Thyroid gland (tissue), 4 donors: ENCODE results near the gene FZR1. TPM values are rescaled to one million over a fixed set of nuclear protein-coding genes. Genes with fewer than 3 reads are reported as not detected.

Source experiments
- DNase-seq, 2 donors: peaks; one replicate each; pipeline ENCODE4 v3.0.0-alpha.2; 2019
- H3K27ac ChIP-seq, 3 donors: fragments of 200-600 bp; sonication (generic); 1 replicate in 2 of 3; 2 replicates in 1 of 3; pipeline ENCODE4 v1.5.1; 2016 to 2019; ENCODE audit warnings: mild to moderate bottlenecking in 1 of 3, moderate library complexity in 1 of 3
- H3K27me3 ChIP-seq: fragments of 200-600 bp; sonication (generic); one replicate; pipeline ENCODE4 v1.5.1; 2019
- H3K36me3 ChIP-seq, 2 donors: fragments of 200-600 bp; sonication (generic); one replicate each; pipeline ENCODE4 v1.5.1; 2016 to 2019
- H3K4me1 ChIP-seq, 2 donors: fragments of 200-600 bp; sonication (generic); one replicate each; pipeline ENCODE4 v1.5.1; 2017 to 2019
- H3K4me3 ChIP-seq, 3 donors: fragments of 200-600 bp; sonication (generic); replicated peaks in 1 of 3; 1 replicate in 2 of 3; 2 replicates in 1 of 3; pipeline ENCODE4 v1.5.1; 2016; ENCODE audit warnings: mild to moderate bottlenecking in 1 of 3
- H3K9me3 ChIP-seq: fragments of 200-600 bp; sonication (generic); one replicate; pipeline ENCODE4 v1.5.1; 2017
- POLR2A ChIP-seq, 2 donors: fragments of 450-650 bp; IDR thresholded peaks; one replicate each; pipeline ENCODE4 v1.6.1; 2017; ENCODE audit warnings: antibody characterized with exemption in 2 of 2, mild to moderate bottlenecking in 2 of 2, moderate library complexity in 1 of 2
- WGBS, 2 donors: methylation state at CpG; one replicate each; pipeline ENCODE4 v1.1.5; 2017; 5-methylcytosine and 5-hydroxymethylcytosine counted together
- intact Hi-C: fragments of 100-400 bp; cut with DNase I; formaldehyde crosslinking; loops from one replicate; pipeline ENCODE4 v1.15.1; 2023
- total RNA-seq, 4 donors: library from RNA; depleted of rRNA; stranded (reverse); fragments of >200 nt; gene quantifications; one replicate each; pipeline ENCODE4 v1.2.3, GENCODE V29; 2016
- TF ChIP-seq, protein P1 (sequence below), 6 experiments: fragments of 200-600 bp in 3 of 6; fragments of 450-650 bp in 3 of 6; sonication (generic) in 3 of 6; IDR thresholded peaks; one replicate each; pipeline ENCODE4 v1.5.1; 2016 to 2019; ENCODE audit warnings: antibody characterized with exemption in 6 of 6, mild to moderate bottlenecking in 2 of 6, inconsistent platforms in 1 of 6, moderate library complexity in 1 of 6

FZR1 gene
- total RNA-seq, 4 donors from 2014 or later = 28.6 to 56.0 (median 36.1) TPM

DNA sequence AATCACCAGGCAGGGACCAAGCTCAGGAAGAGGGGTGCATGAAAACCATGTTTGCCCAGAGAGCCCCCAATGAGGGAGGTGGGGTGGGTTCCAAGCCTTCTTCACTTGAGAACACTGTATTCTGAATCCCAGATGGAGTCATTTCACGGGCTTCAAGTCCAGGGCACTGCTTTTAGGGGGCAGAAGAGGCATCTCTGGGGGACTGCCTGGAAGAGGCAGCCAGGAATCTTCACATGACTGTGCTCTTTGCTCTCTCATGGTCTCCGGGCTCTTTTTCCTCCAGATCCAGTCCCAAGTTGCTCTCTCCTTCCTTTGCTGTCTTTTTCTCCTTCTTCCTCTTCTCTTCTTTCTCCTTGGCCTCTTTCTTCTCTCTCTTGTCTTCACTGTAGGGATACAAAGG, 31.5 kb upstream of the FZR1 start:
- DNase-seq = no peak
- Histone ChIP-seq H3K4me1 (peaks cover 0 to 3% of the 10 kb centered on the region in 2 donors), H3K4me3 (no peak overlapping the region), H3K36me3 (no peaks in the 10 kb centered on the region), H3K27me3 (no peaks in the 10 kb centered on the region), H3K27ac (no peak overlapping the region), H3K9me3 (no peaks in the 10 kb centered on the region)
- TF ChIP-seq, protein P1, sequence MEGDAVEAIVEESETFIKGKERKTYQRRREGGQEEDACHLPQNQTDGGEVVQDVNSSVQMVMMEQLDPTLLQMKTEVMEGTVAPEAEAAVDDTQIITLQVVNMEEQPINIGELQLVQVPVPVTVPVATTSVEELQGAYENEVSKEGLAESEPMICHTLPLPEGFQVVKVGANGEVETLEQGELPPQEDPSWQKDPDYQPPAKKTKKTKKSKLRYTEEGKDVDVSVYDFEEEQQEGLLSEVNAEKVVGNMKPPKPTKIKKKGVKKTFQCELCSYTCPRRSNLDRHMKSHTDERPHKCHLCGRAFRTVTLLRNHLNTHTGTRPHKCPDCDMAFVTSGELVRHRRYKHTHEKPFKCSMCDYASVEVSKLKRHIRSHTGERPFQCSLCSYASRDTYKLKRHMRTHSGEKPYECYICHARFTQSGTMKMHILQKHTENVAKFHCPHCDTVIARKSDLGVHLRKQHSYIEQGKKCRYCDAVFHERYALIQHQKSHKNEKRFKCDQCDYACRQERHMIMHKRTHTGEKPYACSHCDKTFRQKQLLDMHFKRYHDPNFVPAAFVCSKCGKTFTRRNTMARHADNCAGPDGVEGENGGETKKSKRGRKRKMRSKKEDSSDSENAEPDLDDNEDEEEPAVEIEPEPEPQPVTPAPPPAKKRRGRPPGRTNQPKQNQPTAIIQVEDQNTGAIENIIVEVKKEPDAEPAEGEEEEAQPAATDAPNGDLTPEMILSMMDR (IDR thresholded peaks at IDR 0.05) = no peak
- no peak for TF ChIP-seq POLR2A (IDR thresholded peaks at IDR 0.05)
- WGBS, 2 donors = 70 to 72% methylated on average over 2 of the region's 2 CpGs
- intact Hi-C loops = loop anchor here (5.0 kb wide), 1 partner anchor 47 kb away; no protein-coding TSS in a partner anchor

DNA sequence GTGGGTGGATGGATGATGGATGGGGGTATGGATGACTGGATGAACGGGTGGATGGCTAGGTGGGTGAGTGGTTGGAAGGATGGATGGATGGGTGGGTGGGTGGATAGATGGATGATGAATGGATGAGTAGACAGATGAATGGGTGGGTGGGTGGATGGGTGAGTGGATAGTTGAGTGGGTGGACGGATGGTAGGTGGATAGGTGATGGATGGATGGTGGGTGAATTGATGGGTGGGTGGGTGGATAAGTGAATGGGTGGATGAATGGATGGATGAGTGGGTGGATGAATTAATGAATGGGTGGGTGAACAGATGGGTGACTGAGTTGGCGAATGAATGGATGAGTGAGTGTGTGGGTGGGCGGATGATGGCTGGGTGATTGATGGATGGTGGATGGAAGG, 30.7 kb upstream of the FZR1 start:
- Histone ChIP-seq H3K27ac (no peak overlapping the region), H3K4me3 (no peak overlapping the region), H3K4me1 (peaks cover 0 to 3% of the 10 kb centered on the region in 2 donors), H3K27me3 (no peaks in the 10 kb centered on the region), H3K9me3 (no peaks in the 10 kb centered on the region), H3K36me3 (no peaks in the 10 kb centered on the region)
- TF ChIP-seq POLR2A (IDR thresholded peaks at IDR 0.05) = no peak
- TF ChIP-seq, protein P1 (IDR thresholded peaks at IDR 0.05) = no peak
- DNase-seq = no peak
- WGBS, 2 donors = 85% methylated on average over 4 of the region's 4 CpGs
- intact Hi-C loops = no loop called here

DNA sequence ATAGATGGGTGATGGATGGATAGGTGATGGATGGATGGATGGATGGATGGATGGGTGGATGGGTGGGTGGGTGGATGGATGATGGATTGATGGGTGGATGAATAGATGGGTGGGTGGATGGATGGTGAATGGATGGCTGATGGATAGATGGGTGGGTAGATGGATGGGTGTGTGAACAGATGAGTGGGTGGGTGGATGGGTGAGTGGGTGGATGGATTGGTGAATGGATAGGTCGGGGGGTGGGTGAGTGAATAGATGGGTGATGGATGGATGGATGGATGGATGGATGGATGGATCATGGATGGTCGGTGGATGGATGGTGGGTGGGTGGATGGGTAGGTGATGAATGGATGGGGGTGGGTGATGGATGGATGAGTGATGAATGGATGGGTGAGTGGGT, 29.3 kb upstream of the FZR1 start:
- no peak overlapping the region for H3K27ac ChIP-seq
- DNase-seq = no peak
- H3K9me3 ChIP-seq = no peaks in the 10 kb centered on the region
- no peaks in the 10 kb centered on the region for H3K27me3 ChIP-seq
- no peaks in the 10 kb centered on the region for H3K36me3 ChIP-seq
- 86 to 87% methylated on average over 2 of the region's 2 CpGs for WGBS, 2 donors
- H3K4me3 ChIP-seq = no peak overlapping the region
- TF ChIP-seq, protein P1 (IDR thresholded peaks at IDR 0.05) = no peak
- no peak for TF ChIP-seq POLR2A (IDR thresholded peaks at IDR 0.05)
- intact Hi-C loops = no loop called here
- peaks cover 0 to 3% of the 10 kb centered on the region in 2 donors for H3K4me1 ChIP-seq

DNA sequence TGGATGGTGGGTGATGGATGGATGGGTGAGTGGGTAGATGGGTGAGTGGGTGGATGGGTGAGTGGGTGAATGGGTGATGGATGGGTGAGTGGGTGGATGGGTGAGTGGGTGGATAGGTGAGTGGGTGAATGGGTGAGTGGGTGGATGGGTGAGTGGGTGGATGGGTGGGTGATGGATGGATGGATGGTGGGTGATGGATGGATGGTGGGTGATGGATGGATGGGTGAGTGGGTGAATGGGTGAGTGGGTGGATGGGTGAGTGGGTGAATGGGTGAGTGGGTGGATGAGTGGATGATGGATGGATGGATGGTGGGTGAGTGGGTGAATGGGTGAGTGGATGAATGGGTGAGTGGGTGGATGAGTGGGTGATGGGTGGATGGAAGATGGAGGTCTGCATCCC, 28.6 kb upstream of the FZR1 start:
- intact Hi-C loops = no loop called here
- TF ChIP-seq, protein P1 (IDR thresholded peaks at IDR 0.05) = no peak
- TF ChIP-seq POLR2A (IDR thresholded peaks at IDR 0.05) = no peak

DNA sequence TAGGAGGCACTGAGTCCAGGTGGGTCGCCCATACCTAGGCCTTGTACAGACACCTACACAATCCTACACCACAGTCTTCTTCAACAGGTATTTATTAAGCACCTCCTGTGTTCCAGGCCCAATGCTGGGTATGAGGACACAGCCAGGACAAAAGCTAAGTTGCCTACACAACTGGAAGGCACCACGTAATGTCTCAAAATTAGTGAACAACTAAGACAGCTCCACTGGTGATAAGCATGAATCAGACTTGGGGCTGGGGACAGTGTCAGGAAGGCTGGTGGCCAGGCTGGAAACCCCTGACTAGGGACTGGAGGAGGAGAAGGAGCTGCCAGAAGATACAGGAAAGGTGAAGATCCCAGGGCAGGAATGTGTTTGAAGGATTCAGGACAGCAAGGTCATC, 28.2 kb upstream of the FZR1 start:
- Histone ChIP-seq H3K27me3 (no peaks in the 10 kb centered on the region), H3K4me3 (no peak overlapping the region), H3K27ac (no peak overlapping the region), H3K36me3 (no peaks in the 10 kb centered on the region), H3K4me1 (no peaks in the 10 kb centered on the region), H3K9me3 (no peaks in the 10 kb centered on the region)
- intact Hi-C loops = no loop called here
- TF ChIP-seq POLR2A (IDR thresholded peaks at IDR 0.05) = no peak
- TF ChIP-seq, protein P1 (IDR thresholded peaks at IDR 0.05) = no peak
- 95 to 97% methylated on average over 2 of the region's 2 CpGs for WGBS, 2 donors
- DNase-seq = no peak

More for the DNA sequence above, 28.6 kb upstream of the FZR1 start:
- no peaks in the 10 kb centered on the region for H3K27me3 ChIP-seq
- H3K36me3 ChIP-seq = no peaks in the 10 kb centered on the region
- no peak overlapping the region for H3K27ac ChIP-seq
- no peaks in the 10 kb centered on the region for H3K9me3 ChIP-seq
- H3K4me3 ChIP-seq = no peak overlapping the region
- no peak for DNase-seq
- no peaks in the 10 kb centered on the region for H3K4me1 ChIP-seq
